HG02798 (cell line): Measurements from ENCODE around the gene FAM168A.
A peak's percentile ranks its signal among the peaks of the same experiment; 100 is the strongest.

Source experiments
- ATAC-seq: cut with Tn5 transposase; IDR thresholded peaks from one replicate; pipeline ENCODE4 v1.9.1; 2021; ENCODE audit warnings: mild to moderate bottlenecking; ENCODE audit not compliant: unreplicated experiment, poor library complexity

Gene FAM168A

GRCh38 chr11:73597956-73598718 is at the start of gene FAM168A:
FAM168A (minus strand) TSS chr11:73598112; CDS start chr11:73468474, 129,638 bp downstream.
- ATAC-seq = peak; percentile 96

GRCh38 chr11:73647459-73648100 is 49.7 kb upstream of the FAM168A start:
- ATAC-seq = peak; percentile 94

DNA sequence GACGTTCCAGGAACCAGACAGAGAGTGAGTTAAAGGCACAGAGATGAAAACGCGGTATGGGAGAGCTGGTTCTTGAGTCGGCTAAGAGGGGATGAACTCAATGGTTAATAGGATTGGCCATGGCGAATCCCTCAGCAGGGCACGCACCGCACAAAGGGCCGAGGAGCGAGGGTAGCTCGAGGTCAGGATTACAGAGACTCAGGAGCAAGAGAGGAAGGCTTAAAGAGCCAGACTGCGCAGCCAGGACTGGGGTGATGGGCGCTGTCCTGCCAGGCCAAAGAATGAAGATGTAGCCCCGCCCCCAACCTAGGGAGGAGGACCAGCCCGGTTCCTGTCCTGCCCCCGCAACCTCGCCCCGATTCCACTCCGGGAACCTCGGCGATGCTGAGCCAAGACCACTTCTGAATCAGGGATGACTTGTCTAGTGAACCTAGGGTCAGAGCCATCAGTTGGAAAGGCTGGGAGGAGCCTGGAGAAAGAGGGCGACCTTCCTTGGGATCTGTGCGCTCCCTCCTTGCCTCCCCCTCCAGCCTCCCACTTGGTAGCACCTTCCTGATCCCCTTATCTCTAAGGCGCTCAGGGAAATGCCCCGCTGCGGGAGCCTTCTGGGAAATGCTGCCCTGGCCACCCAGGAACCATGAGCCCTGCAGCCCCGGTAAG is 48.2 kb upstream of the FAM168A start, which contains the start of gene PLEKHB1:
Gene PLEKHB1 (plus strand): TSS at position 610 of the 660 bp plus-strand sequence. CDS start 28 bp downstream, at position 638.
- ATAC-seq = no peak

GRCh38 chr11:73645121-73645969 is 47.4 kb upstream of the FAM168A start:
- ATAC-seq = no peak

GRCh38 chr11:73641668-73642067 is 43.8 kb upstream of the FAM168A start:
- ATAC-seq = no peak

- ATAC-seq = no peak
These were observed 42.7 kb upstream of the FAM168A start for GRCh38 chr11:73640592-73640991.

DNA sequence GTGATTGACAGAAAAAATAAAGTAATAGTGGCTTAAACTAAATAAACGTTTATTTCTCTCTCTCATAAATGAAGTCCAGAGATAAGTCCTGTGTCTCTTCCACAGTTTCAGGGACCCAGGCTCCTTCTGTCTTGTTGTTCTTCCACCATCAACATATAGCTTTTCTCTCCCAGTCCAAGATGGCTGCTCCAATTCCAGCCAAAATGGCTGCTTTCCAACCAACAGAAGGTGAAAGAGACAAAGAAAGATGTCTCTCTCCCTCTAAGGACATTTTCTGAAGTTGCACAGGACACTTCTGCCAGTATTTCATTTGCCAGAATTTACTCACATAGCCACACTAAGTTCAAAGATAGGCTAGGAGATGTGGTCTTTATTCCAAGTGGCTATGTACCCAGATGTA is 39.1 kb upstream of the FAM168A start:
- ATAC-seq = no peak

GRCh38 chr11:73636249-73636648 is 38.3 kb upstream of the FAM168A start:
- no peak for ATAC-seq

GRCh38 chr11:73635721-73636120 is 37.8 kb upstream of the FAM168A start:
- ATAC-seq = no peak

- no peak for ATAC-seq
These were observed 36.1 kb upstream of the FAM168A start for GRCh38 chr11:73633999-73634398.

- no peak for ATAC-seq
These were observed 35.1 kb upstream of the FAM168A start for GRCh38 chr11:73632996-73633395.

DNA sequence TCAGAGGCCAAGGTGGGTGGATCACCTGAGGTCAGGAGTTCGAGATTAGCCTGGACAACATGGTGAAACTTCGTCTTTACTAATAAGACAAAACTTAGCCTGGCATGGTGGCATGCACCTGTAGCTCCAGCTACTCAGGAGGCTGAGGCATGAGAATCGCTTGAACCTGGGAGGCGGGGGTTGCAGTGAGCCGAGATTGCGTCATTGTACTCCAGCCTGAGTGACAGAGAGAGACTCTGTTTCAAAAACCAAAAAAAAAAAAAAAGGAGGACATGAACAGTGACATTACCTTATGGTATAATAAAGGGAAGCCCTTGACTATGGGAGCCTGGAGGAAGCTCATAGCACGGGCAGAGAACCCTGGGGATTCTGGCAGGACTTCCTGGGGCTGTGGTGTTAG is 32.0 kb upstream of the FAM168A start:
- no peak for ATAC-seq

- ATAC-seq = no peak
These were observed 27.9 kb upstream of the FAM168A start for GRCh38 chr11:73625696-73626318.

DNA sequence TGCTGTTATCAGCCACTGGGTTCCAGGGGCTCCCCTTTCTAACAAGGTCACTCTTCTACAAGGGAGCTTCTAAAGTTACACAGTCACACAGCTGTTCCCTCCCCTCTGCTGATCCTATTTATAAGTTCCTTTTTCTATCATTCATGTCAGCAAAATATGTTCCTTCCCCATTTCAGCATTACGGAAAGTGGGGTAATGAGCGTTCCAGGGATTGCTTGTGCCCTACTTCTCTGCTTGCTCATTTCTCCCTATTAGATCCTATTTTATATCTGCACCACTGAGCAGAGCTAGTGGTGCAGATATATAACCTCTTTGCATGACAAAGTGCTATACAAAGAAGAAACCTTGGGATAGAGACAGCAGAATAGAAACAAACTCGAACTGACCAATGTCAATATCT is 25.8 kb upstream of the FAM168A start:
- ATAC-seq = no peak

- ATAC-seq = no peak
These were observed 25.1 kb upstream of the FAM168A start for GRCh38 chr11:73622926-73623593.

DNA sequence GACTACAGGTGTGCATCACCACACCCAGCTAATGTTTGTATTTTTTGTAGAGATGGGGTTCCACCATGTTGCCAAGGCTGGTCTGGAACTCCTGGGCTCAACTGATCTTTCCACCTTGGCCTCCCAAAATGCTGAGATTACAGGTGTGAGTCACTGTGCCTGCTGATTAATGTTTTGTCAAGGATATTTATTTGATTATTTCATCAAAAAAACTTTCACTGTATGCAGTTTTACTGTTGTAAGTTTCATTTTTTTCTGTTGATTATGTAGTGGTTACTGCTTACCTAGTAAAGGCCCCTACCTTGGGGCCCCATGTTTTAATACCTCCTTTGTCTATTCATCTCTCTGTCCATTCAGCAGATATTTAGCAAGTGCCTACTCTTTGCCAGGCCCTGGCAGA is 16.7 kb upstream of the FAM168A start:
- ATAC-seq = no peak

GRCh38 chr11:73612601-73613140 is 14.8 kb upstream of the FAM168A start:
- no peak for ATAC-seq

GRCh38 chr11:73598719-73599379 is 937 bp upstream of the FAM168A start:
- no peak for ATAC-seq
